Stimulated activated CD8-positive, alpha-beta memory T cell treated with anti-CD3 and anti-CD28 coated beads, Interleukin-4, amount 100 ng/mL, for 48 hours (primary cell): ENCODE measurements around the gene GARIN5B.

Source experiments
- DNase-seq: peaks from one replicate; pipeline ENCODE4 v3.0.0-alpha.2; 2020

GARIN5B gene

DNA sequence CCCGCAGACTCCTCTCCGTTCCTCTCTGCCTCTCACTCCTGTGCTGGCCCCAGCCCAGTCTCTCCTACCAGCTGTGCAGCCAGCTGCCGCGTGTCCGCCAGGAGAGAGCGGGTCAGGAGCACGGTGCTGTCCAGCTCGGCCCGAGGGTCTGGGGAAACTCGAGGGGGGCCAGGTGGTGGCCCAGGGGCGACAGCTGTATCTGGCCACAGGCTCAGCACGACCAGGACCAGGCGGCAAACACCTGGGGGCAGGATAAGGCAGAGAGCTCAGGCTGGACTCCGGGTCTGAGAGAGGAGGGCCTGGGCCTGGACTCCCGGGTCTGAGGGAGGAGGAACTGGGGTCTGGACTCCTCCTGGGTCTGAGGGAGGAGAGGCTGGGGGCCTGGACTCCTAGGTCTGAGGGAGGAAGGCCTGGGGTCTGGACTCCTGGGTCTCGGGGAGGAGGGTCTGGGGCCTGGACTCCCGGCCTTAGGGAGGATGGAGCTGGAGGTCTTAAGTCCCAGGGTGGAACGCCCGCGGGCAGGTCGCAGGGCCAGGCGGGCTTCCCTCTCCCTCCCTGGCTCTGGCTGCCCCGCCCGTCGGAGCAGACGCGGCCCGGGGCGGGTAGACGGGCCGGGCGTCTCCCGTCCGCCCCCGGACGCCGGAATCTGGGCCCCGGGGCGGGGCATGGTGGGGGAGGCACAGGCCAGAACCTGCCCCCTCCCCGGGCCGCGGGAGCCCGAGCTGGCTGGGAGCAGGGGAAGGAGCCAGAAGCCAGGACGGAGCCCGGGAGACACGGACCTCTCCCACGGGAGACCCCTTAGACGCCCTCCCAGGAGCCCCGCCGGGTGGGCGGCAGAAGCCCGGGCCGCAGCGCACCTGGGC, 5.9 kb upstream of the GARIN5B start:
- DNase-seq: no peak

- no peak for DNase-seq
Observed at GRCh38 chr19:55368106-55368505, 5.0 kb upstream of the GARIN5B start.

- DNase-seq: no peak
Observed at GRCh38 chr19:55366790-55367189, 3.7 kb upstream of the GARIN5B start.

- no peak for DNase-seq
Observed at GRCh38 chr19:55365964-55366363, 2.9 kb upstream of the GARIN5B start.

GRCh38 chr19:55365245-55365644, 2.2 kb upstream of the GARIN5B start:
- no peak for DNase-seq

DNA sequence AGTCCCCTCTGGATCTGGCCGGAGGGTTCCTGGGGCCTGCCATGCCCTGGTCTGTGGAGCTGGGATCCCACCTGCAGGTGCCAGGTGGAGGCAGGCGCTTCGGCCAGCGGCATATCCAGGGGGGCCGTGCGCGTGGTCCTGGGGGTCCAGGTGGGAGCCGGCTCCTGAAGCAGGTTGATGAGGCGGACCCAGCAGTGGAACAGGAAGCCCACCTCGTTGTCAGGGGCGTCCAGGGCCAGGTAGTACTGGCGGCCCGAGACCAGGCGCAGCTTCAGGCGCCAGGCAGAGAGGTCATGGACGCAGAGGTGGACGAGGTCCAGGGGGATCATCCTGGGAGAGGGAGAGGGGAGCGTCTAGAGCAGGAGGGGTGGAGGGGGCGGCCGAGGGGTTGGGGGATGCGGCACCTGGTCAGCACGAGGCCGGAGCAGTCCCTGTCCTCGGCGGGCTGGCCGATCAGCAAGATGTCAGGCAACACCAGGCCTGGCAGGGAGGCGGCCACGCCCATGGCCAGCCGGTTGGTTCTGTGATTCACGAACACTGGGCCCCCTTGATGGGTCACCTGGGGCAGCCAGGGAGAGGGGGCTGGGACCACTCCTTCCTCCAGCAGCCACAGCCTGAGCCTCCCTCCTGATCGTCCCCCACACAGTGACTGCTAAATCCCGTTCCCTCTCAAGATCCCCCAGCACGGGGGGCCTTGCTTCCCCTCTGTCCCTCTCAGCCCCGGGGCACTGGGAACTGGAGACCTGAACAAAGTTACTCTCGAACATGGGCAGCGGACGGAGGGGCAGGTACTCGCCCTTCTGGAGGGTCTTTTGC, 678 bp downstream of the GARIN5B start:
- no peak for DNase-seq

- DNase-seq: no peak
Observed at GRCh38 chr19:55360902-55361301, 2.2 kb downstream of the GARIN5B start.

DNA sequence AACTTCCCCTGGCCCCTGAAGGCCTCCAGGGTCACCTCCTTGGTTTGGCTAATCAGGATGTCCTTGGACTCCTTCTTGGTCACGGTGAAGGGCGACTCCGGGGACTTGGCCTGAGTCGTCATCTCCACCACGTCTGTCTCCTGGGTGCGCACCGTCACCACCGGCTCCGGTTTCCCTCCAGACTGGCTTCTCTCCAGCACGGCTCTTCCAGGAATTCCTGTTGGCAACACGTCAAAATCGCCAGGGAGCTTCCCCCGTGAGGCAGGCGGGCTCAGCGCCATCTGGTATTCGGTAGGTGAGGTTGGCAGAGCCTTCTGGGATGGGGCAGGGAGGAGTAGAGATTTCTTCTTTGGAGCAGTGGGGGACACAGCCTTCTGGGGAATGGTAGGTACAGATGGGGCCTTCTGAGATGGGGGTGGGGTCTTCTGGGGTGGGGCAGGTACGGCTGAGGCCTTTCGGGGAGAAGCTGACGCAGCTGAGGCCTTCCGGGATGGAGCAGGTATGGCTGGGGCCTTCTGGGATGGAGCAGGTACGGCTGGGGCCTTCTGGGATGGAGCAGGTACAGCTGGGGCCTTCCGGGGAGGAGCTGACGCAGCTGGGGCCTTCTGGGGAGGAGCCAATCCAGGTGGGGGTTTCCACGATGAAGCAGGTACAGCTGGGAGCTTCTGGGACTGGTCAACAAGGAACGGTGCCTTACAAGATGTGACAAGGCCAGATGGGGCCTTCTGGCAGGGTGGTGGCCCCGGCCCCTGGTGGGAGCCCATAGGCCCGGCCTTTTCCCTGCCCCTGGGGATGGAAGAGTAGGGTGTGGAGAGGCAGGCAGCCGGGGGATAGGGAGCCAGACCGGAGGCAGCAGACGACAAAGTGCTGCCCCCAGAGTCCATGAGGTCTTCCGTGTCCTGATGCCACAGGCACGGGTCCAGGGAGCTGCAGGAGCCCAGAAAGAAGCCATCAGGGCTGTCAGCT, 3.8 kb downstream of the GARIN5B start:
- DNase-seq: no peak

DNA sequence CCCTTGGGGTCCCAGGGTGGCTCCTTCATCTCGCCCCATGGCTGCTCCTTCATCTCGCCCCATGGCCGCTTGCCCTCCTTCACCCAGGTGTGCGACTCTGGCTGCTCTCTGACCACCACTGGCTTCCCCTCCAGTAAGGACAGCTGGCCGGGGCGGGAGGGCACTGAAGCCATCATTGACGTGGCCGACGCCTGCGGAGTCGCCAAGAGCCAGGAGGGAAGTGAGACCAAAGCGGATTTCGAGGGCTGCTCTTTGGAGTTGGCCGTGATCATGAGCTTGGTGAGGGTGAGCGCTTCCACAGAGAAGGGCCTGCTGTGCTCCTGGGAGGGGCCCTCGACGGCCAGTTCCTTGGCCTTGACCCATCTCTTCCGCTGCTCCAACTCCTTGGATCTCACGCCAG, 4.6 kb downstream of the GARIN5B start:
- no peak for DNase-seq

- DNase-seq: no peak
Observed at GRCh38 chr19:55355213-55355821, 7.7 kb downstream of the GARIN5B start.

DNA sequence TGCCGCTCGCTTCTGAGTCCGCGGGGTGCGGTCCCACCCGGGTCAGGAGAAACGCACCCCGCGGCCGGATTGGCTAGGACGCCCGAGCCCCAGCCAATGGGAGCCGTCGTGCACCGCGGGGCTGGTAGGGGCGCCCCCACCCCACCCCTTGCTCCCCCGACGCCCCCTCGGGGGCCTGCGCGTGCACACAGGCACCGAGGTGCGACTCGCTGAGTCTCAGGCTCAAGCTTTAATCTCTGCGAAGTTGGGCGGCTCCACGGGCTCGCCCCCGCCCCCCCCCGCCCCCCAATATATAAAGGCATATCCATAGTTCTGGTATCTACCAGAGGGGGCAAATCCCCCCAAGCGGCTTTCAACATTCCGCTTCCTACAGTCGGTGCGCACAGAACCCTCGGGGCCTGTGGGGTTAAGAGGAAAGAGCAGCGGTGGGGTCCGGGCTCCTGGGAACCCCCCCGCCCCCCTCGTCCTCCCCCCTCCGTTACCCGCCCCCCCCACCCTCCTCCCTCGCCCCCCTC, 8.3 kb downstream of the GARIN5B start, which contains the start of gene COX6B2:
Gene COX6B2 (minus strand): TSS at position 22 of the 515 bp plus-strand sequence. CDS start 198 bp downstream, outside the sequence.
- DNase-seq: no peak

DNA sequence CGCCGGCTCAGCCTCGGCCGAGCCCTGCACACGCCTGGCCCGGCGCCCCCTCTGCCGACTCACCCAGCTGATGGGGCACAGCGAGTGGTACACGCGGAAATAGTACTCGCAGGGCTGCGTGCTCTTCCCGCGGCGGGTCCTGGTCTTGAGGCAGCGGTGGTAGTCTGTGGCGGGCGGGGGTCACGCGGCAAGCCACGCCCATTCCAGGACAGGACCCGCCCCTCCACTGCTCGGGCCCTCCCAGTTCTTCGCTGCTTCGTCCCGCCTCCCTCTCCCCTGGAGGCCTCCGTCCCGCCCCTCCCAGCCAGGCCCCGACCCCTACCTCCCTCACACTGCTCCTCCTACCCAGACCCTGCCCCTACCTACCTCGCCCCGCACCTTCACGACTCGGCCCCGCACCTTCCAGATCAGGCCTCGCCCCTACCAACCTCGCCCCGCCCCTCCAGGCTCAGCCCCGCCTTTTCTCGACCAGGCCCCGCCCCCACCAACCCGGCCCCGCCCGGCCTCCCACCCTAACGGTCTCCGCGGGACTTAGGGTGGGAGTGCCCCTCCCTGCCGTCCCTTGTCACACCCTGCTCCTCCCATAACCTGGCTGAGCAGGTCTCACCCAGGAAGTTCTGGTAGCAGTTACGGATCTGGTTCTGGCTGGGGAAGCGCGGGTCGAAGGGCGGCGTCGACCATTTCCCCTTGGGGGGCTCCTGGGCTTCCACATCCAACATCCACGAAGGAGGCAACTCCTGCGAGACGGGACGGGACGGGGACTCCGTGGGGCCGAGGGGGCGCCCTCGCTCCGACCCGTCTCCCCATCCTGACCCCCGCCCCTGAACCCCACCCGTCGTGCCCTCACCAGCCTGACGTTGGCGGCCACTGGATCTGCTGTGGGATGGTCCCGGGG, 9.0 kb downstream of the GARIN5B start:
- peak; percentile 80 for DNase-seq

GRCh38 chr19:55353356-55353802, 9.7 kb downstream of the GARIN5B start:
- DNase-seq: no peak

DNA sequence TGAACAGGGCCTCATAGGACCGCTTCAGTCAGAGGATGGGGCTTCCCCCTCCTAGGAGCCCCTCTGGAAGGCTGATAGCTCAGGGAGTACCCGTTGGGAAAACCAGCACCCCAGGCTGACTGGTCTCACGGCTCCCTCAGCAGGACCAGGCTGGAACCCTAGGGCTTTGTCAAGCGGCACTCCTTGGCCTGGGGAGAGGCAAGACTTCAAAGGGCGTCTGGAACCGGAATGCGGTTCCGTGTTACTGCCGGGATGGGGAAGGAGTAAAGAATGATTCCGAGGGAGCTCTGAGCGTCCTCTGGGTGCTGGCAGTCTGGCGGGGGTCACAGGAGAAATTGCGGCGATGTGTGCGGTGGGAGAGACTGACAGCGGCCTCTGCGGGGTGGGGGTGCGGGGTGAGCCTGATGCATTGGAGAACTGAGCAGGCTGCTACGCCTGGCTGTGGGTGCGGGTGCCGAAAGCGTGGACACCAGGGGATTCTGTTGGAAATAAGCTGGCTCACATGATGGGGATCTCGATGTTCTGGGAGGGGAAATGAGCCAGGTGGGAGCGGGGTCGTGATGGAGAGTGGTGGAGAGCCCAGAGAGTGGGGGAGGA, 10.4 kb downstream of the GARIN5B start:
- no peak for DNase-seq

DNA sequence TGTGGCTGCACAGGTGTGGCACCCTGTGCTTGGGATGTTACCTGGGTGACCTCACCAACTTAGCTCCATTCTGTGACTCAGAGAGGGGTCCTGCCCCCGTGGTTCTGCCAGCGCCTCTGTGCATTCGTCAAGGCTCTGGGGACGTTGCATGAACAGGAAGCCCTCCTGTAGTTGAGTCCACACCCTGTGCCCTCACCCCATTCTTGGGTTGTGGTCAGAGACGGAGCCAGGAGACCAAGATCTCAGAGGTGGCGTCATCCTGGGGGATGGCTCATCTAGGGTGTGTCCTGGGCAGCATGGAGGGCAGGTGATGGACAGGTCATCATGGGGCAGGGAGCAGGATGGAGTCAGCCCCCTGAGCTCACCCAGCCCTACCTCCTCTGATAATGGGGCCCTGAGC, 11.0 kb downstream of the GARIN5B start:
- no peak for DNase-seq

GRCh38 chr19:55350620-55351315, 12.3 kb downstream of the GARIN5B start:
- DNase-seq: no peak

GRCh38 chr19:55348317-55349034, 14.6 kb downstream of the GARIN5B start:
- DNase-seq: no peak

DNA sequence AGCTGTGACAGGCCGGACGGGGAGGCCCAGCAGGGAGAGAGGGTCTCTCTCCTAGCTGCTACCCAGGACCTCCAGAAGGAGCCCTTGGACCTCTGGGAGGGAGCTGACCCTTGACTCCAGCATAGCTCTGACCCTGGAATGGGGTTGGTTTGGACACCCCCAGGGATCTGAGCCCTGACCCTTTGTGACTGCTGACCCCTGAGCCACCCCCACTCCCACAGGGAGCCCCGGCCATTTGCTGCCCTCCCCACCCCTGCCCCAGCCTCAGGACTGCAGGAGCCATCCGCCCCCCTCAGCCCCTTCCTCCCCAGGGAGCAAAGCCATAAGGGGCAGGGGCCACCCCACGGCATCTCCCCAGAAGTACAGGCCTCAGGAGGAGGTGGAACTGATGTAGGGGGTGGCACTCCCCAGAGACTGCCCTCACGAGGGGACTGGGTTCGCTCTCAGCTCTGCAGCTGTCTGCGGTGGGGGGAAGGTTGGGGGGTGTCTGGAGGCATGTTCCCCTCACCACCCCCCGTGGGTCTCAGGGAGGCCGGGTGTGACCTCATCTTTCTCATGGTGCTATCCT, 15.5 kb downstream of the GARIN5B start:
- DNase-seq: no peak
